Mesothelial cell of epicardium (in vitro differentiated cells): ENCODE data around the gene SCN2B. TPM values are rescaled to one million over a fixed set of nuclear protein-coding genes. Genes with fewer than 3 reads are reported as not detected.

Source experiments
- DNase-seq, 2 experiments: peaks; one replicate each; pipeline ENCODE4 v3.0.0; 2021; ENCODE audit warnings: low spot score in 2 of 2; ENCODE audit not compliant: unreplicated experiment in 2 of 2
- H3K27ac Mint-ChIP-seq: 2 replicates; pipeline ENCODE4 v1.8.0; 2021; ENCODE audit warnings: mixed read lengths
- H3K27me3 Mint-ChIP-seq: 2 replicates; pipeline ENCODE4 v1.8.0; 2021; ENCODE audit warnings: low read depth, mixed read lengths
- H3K36me3 Mint-ChIP-seq: 2 replicates; pipeline ENCODE4 v1.8.0; 2021; ENCODE audit warnings: mixed read lengths
- H3K4me1 Mint-ChIP-seq: 2 replicates; pipeline ENCODE4 v1.8.0; 2021; ENCODE audit warnings: mixed read lengths
- H3K4me3 Mint-ChIP-seq: 2 replicates; pipeline ENCODE4 v1.8.0; 2021; ENCODE audit warnings: mild to moderate bottlenecking, moderate library complexity, mixed read lengths
- H3K9me3 Mint-ChIP-seq: 2 replicates; pipeline ENCODE4 v1.8.0; 2021; ENCODE audit warnings: mixed read lengths
- CTCF ChIP-seq: fragments of 200-600 bp; sonication (generic); IDR thresholded peaks from one replicate; pipeline ENCODE4 v1.5.0; 2021; ENCODE audit warnings: antibody characterized with exemption; ENCODE audit not compliant: unreplicated experiment
- total RNA-seq: library from RNA; stranded (reverse); gene quantifications from 3 replicates; pipeline ENCODE4 v1.2.1, GENCODE V29; 2021

SCN2B gene
- total RNA-seq, 1 donor from 2014 or later: 2.3 TPM

GRCh38 chr11:118206391-118207031 lies 30.1 kb upstream of the SCN2B start:
- TF ChIP-seq CTCF: no peak
- no peak for DNase-seq
- Mint-ChIP-seq H3K27ac (no peak overlapping the region), H3K4me1 (no peaks in the 10 kb centered on the region), H3K36me3 (no peaks in the 10 kb centered on the region), H3K4me3 (no peak overlapping the region), H3K27me3 (peaks cover 58% of the 10 kb centered on the region), H3K9me3 (no peaks in the 10 kb centered on the region)

- TF ChIP-seq CTCF: no peak
- Mint-ChIP-seq H3K9me3 (no peaks in the 10 kb centered on the region), H3K27ac (no peak overlapping the region), H3K4me1 (no peaks in the 10 kb centered on the region), H3K27me3 (peaks cover 50% of the 10 kb centered on the region), H3K36me3 (no peaks in the 10 kb centered on the region), H3K4me3 (no peak overlapping the region)
- no peak for DNase-seq
Observed at GRCh38 chr11:118205606-118206378, 29.4 kb upstream of the SCN2B start.

GRCh38 chr11:118202599-118203422 lies 26.4 kb upstream of the SCN2B start:
- DNase-seq: no peak
- peaks cover 27% of the 10 kb centered on the region for H3K27me3 Mint-ChIP-seq
- no peaks in the 10 kb centered on the region for H3K9me3 Mint-ChIP-seq
- peaks cover 9% of the 10 kb centered on the region for H3K4me1 Mint-ChIP-seq
- H3K36me3 Mint-ChIP-seq: no peaks in the 10 kb centered on the region
- no peak overlapping the region for H3K27ac Mint-ChIP-seq
- TF ChIP-seq CTCF: no peak
- H3K4me3 Mint-ChIP-seq: no peak overlapping the region

GRCh38 chr11:118201966-118202365 lies 25.5 kb upstream of the SCN2B start:
- H3K4me1 Mint-ChIP-seq: peaks cover 9% of the 10 kb centered on the region
- no peak for DNase-seq
- H3K27ac Mint-ChIP-seq: no peak overlapping the region
- H3K4me3 Mint-ChIP-seq: no peak overlapping the region
- H3K27me3 Mint-ChIP-seq: peaks cover 27% of the 10 kb centered on the region
- H3K36me3 Mint-ChIP-seq: no peaks in the 10 kb centered on the region
- H3K9me3 Mint-ChIP-seq: no peaks in the 10 kb centered on the region
- TF ChIP-seq CTCF: no peak

GRCh38 chr11:118200901-118201680 lies 24.7 kb upstream of the SCN2B start:
- DNase-seq: no peak
- Mint-ChIP-seq H3K27ac (no peak overlapping the region), H3K9me3 (no peaks in the 10 kb centered on the region), H3K4me3 (no peak overlapping the region), H3K4me1 (peaks cover 9% of the 10 kb centered on the region), H3K36me3 (no peaks in the 10 kb centered on the region), H3K27me3 (peaks cover 22% of the 10 kb centered on the region)
- TF ChIP-seq CTCF: no peak
